ENCODE results near the gene PDILT.
A peak's percentile ranks its signal among the peaks of the same experiment; 100 is the strongest.

PDILT gene

GRCh38 chr16:20395946-20396345 is 8.6 kb downstream of the PDILT start:
- DNase-seq (ENCODE audit: low spot score): no peak
- H3K4me3 ChIP-seq: no peak overlapping the region
- TF ChIP-seq CTCF (IDR thresholded peaks at IDR 0.05): no peak
- no peak overlapping the region for H3K27ac ChIP-seq

GRCh38 chr16:20393801-20394577 is 10.5 kb downstream of the PDILT start:
- no peak overlapping the region for H3K27ac ChIP-seq
- no peak for TF ChIP-seq CTCF (IDR thresholded peaks at IDR 0.05)
- no peak for DNase-seq (ENCODE audit: low spot score)
- H3K4me3 ChIP-seq: no peak overlapping the region

- no peak for DNase-seq (ENCODE audit: low spot score)
- Histone ChIP-seq H3K27ac (no peak overlapping the region), H3K4me3 (no peak overlapping the region)
- TF ChIP-seq CTCF (IDR thresholded peaks at IDR 0.05): no peak
Measured at GRCh38 chr16:20391045-20391444, 13.5 kb downstream of the PDILT start.

GRCh38 chr16:20388854-20389253 is 15.7 kb downstream of the PDILT start:
- no peak overlapping the region for H3K4me3 ChIP-seq
- no peak for TF ChIP-seq CTCF (IDR thresholded peaks at IDR 0.05)
- H3K27ac ChIP-seq: no peak overlapping the region
- no peak for DNase-seq (ENCODE audit: low spot score)

- TF ChIP-seq CTCF (IDR thresholded peaks at IDR 0.05): no peak
- no peak overlapping the region for H3K27ac ChIP-seq
- DNase-seq (ENCODE audit: low spot score): no peak
- no peak overlapping the region for H3K4me3 ChIP-seq
Measured at GRCh38 chr16:20387978-20388377, 16.6 kb downstream of the PDILT start.

- H3K27ac ChIP-seq: no peak overlapping the region
- H3K4me3 ChIP-seq: peak overlapping the region; percentile 32
- TF ChIP-seq CTCF (IDR thresholded peaks at IDR 0.05): peak; percentile 67
- no peak for DNase-seq (ENCODE audit: low spot score)
Measured at GRCh38 chr16:20385844-20386832, 18.4 kb downstream of the PDILT start.

Data from coronary artery (tissue), 2 donors.